Thymus (tissue), 14 donors: ENCODE results near the gene FERMT3. TPM values are rescaled to one million over a fixed set of nuclear protein-coding genes. Genes with fewer than 3 reads are reported as not detected.
A peak's percentile ranks its signal among the peaks of the same experiment; 100 is the strongest.
"Not testable (repeated sequence)": the region's sequence is repeated elsewhere in the genome, so short reads cannot be mapped to it uniquely, and the experiment has no call there.

ENCODE experiments used
- DNase-seq, 9 donors: peaks; one replicate each; pipeline ENCODE4 v3.0.0-alpha.2; 2013; ENCODE audit warnings: low spot score in 9 of 9, low read depth in 6 of 9, missing footprints in 1 of 9
- H3K27ac ChIP-seq, 2 donors: one replicate each; pipeline ENCODE4 v1.5.1; 2013; ENCODE audit warnings: control low read depth in 1 of 2, low read depth in 1 of 2, low read length in 1 of 2, mild to moderate bottlenecking in 1 of 2, moderate library complexity in 1 of 2
- H3K27me3 ChIP-seq, 2 donors: one replicate each; pipeline ENCODE4 v1.5.1; 2013; ENCODE audit warnings: low read length in 1 of 2; ENCODE audit not compliant: control insufficient read depth in 2 of 2, insufficient read depth in 1 of 2
- H3K36me3 ChIP-seq, 2 donors: one replicate each; pipeline ENCODE4 v1.5.1; 2013; ENCODE audit warnings: low read length in 1 of 2, mild to moderate bottlenecking in 1 of 2, moderate library complexity in 1 of 2; ENCODE audit not compliant: control insufficient read depth in 2 of 2, insufficient read depth in 2 of 2
- H3K4me1 ChIP-seq, 2 donors: one replicate each; pipeline ENCODE4 v1.5.1; 2013; ENCODE audit warnings: low read length in 2 of 2; ENCODE audit not compliant: control insufficient read depth in 2 of 2, insufficient read depth in 2 of 2
- H3K4me3 ChIP-seq, 2 donors: one replicate each; pipeline ENCODE4 v1.5.1; 2013; ENCODE audit warnings: low read length in 2 of 2, control low read depth in 1 of 2, mild to moderate bottlenecking in 1 of 2
- H3K9me3 ChIP-seq, 2 donors: one replicate each; pipeline ENCODE4 v1.5.1; 2013; ENCODE audit warnings: low read length in 1 of 2, mild to moderate bottlenecking in 1 of 2; ENCODE audit not compliant: control insufficient read depth in 2 of 2, insufficient read depth in 1 of 2
- WGBS: extraction: QIAGEN DNeasy Blood & Tissue Kit; methylation state at CpG from one replicate; pipeline ENCODE4 v1.1.7; 2013; 5-methylcytosine and 5-hydroxymethylcytosine counted together
- long read RNA-seq, 10 donors: transcript quantifications; one replicate each; lab custom pipeline, GENCODE V29; 2026
- polyA plus RNA-seq: library from polyadenylated mRNA; stranded (reverse); fragments of 200-250 nt; gene quantifications from one replicate; pipeline ENCODE4 v1.2.3, GENCODE V29; 2013
- total RNA-seq: library from RNA; stranded (reverse); fragments of 120-200 nt; gene quantifications from one replicate; pipeline ENCODE4 v1.2.4, GENCODE V29; 2013
- donor health status: healthy.

Gene FERMT3
- 74.5 TPM for total RNA-seq
- 91.0 TPM for polyA plus RNA-seq
- long read RNA-seq, donor 1: 0 reads
- long read RNA-seq, donor 2: 0 reads
- long read RNA-seq, donor 3, transcript FERMT3-202 (15 exons, 2,481 nt): major isoform, 21 of 39 reads
- long read RNA-seq, donor 3, partial matches to known transcripts: 11 of 39 reads
- long read RNA-seq, donor 3, other reads (novel, unspliced or antisense): 6 of 39 reads
- long read RNA-seq, donor 4, transcript FERMT3-202 (15 exons, 2,481 nt): major isoform, 6 of 6 reads
- long read RNA-seq, donor 4, partial matches to known transcripts: 0 of 6 reads
- long read RNA-seq, donor 4, other reads (novel, unspliced or antisense): 0 of 6 reads
- long read RNA-seq, donor 5, transcript FERMT3-202 (15 exons, 2,481 nt): major isoform, 27 of 40 reads
- long read RNA-seq, donor 5, partial matches to known transcripts: 6 of 40 reads
- long read RNA-seq, donor 5, other reads (novel, unspliced or antisense): 6 of 40 reads
- long read RNA-seq, donor 6, transcript FERMT3-202 (15 exons, 2,481 nt): major isoform, 20 of 25 reads
- long read RNA-seq, donor 6, partial matches to known transcripts: 0 of 25 reads
- long read RNA-seq, donor 6, other reads (novel, unspliced or antisense): 5 of 25 reads
- long read RNA-seq, donor 7, transcript FERMT3-202 (15 exons, 2,481 nt): major isoform, 7 of 128 reads
- long read RNA-seq, donor 7, partial matches to known transcripts: 91 of 128 reads
- long read RNA-seq, donor 7, other reads (novel, unspliced or antisense): 29 of 128 reads
- long read RNA-seq, donor 8, partial matches to known transcripts: 0 of 2 reads
- long read RNA-seq, donor 8, other reads (novel, unspliced or antisense): 0 of 2 reads
- long read RNA-seq, donor 9, partial matches to known transcripts: 0 of 4 reads
- long read RNA-seq, donor 9, other reads (novel, unspliced or antisense): 0 of 4 reads
- long read RNA-seq, donor 10, partial matches to known transcripts: 7 of 13 reads
- long read RNA-seq, donor 10, other reads (novel, unspliced or antisense): 0 of 13 reads

- Histone ChIP-seq H3K36me3 (peaks cover 53 to 73% of the 10 kb centered on the region in 2 donors), H3K27ac (peak within 1 kb of the TSS; percentile 86 to 96), H3K27me3 (no peaks in the 10 kb centered on the region), H3K4me1 (peaks cover 12 to 52% of the 10 kb centered on the region in 2 donors), H3K4me3 (peak within 1 kb of the TSS; percentile 70 to 98), H3K9me3 (peaks cover 0 to 6% of the 10 kb centered on the region in 2 donors)
- peak in 4 of 9 donors; percentile 83 to 94 (median 86) for DNase-seq
- 10% methylated on average over 27 of the region's 27 CpGs for WGBS
These were observed at the start of gene FERMT3 for GRCh38 chr11:64206457-64207255. FERMT3 (plus strand) TSS chr11:64206721; CDS start chr11:64207365, 644 bp downstream.

- no peak for DNase-seq
- peaks cover 0 to 1% of the 10 kb centered on the region in 2 donors for H3K4me1 ChIP-seq
- 97% methylated on average over 17 of the region's 17 CpGs for WGBS
These were observed 48.7 kb upstream of the FERMT3 start for GRCh38 chr11:64157631-64158394.

GRCh38 chr11:64161037-64161436 lies 45.5 kb upstream of the FERMT3 start:
- no peak overlapping the region for H3K27ac ChIP-seq
- H3K4me3 ChIP-seq: no peak overlapping the region
- no peak for DNase-seq
- peaks cover 0 to 4% of the 10 kb centered on the region in 2 donors for H3K27me3 ChIP-seq
- no peaks in the 10 kb centered on the region for H3K9me3 ChIP-seq
- H3K4me1 ChIP-seq: peaks cover 2 to 11% of the 10 kb centered on the region in 2 donors
- WGBS: 97% methylated on average over 10 of the region's 10 CpGs
- no peaks in the 10 kb centered on the region for H3K36me3 ChIP-seq

More at GRCh38 chr11:64157631-64158394, 48.7 kb upstream of the FERMT3 start:
- Histone ChIP-seq H3K27me3 (peaks cover 0 to 4% of the 10 kb centered on the region in 2 donors), H3K4me3 (no peak overlapping the region), H3K27ac (no peak overlapping the region), H3K9me3 (peaks cover 0 to 4% of the 10 kb centered on the region in 2 donors), H3K36me3 (no peaks in the 10 kb centered on the region)

- DNase-seq, H3K9me3 ChIP-seq, H3K36me3 ChIP-seq, H3K4me3 ChIP-seq, H3K27me3 ChIP-seq, H3K27ac ChIP-seq: not testable (repeated sequence)
- H3K4me1 ChIP-seq: peaks cover 5 to 15% of the 10 kb centered on the region in 2 donors
- 93% methylated on average over 16 of the region's 16 CpGs for WGBS
These were observed 43.8 kb upstream of the FERMT3 start for GRCh38 chr11:64162769-64163168.

GRCh38 chr11:64163951-64164350 lies 42.6 kb upstream of the FERMT3 start:
- no peaks in the 10 kb centered on the region for H3K9me3 ChIP-seq
- peaks cover 0 to 4% of the 10 kb centered on the region in 2 donors for H3K27me3 ChIP-seq
- DNase-seq: no peak
- WGBS: 97% methylated on average over 5 of the region's 5 CpGs
- H3K4me3 ChIP-seq: no peak overlapping the region
- H3K4me1 ChIP-seq: peaks cover 5 to 15% of the 10 kb centered on the region in 2 donors
- H3K36me3 ChIP-seq: no peaks in the 10 kb centered on the region
- no peak overlapping the region for H3K27ac ChIP-seq

- Histone ChIP-seq H3K36me3 (no peaks in the 10 kb centered on the region), H3K9me3 (no peaks in the 10 kb centered on the region), H3K4me3 (no peak overlapping the region), H3K27ac (no peak overlapping the region), H3K4me1 (peaks cover 5 to 15% of the 10 kb centered on the region in 2 donors), H3K27me3 (peaks cover 0 to 4% of the 10 kb centered on the region in 2 donors)
- 89% methylated on average over 20 of the region's 20 CpGs for WGBS
- no peak for DNase-seq
These were observed 41.9 kb upstream of the FERMT3 start for GRCh38 chr11:64164392-64165312.

GRCh38 chr11:64165481-64165841 lies 41.1 kb upstream of the FERMT3 start:
- peak overlapping the region; percentile 54 to 81 for H3K4me3 ChIP-seq
- DNase-seq: peak in 1 of 9 donors; percentile 40
- no peaks in the 10 kb centered on the region for H3K36me3 ChIP-seq
- H3K4me1 ChIP-seq: peaks cover 5 to 15% of the 10 kb centered on the region in 2 donors
- no peaks in the 10 kb centered on the region for H3K9me3 ChIP-seq
- 4% methylated on average over 32 of the region's 32 CpGs for WGBS
- H3K27ac ChIP-seq: no peak overlapping the region
- peaks cover 0 to 4% of the 10 kb centered on the region in 2 donors for H3K27me3 ChIP-seq
